GM12874 (cell line): ENCODE results near the gene SDCCAG8.

Experiments
- CTCF ChIP-seq: IDR thresholded peaks from 2 replicates; pipeline ENCODE4 v1.5.1; 2011; ENCODE audit warnings: low read depth, mild to moderate bottlenecking, control low read depth, low read length, moderate library complexity; ENCODE audit not compliant: insufficient read depth

The SDCCAG8 gene

GRCh38 chr1:243311809-243312208, 56.0 kb downstream of the SDCCAG8 start:
- TF ChIP-seq CTCF: no peak

GRCh38 chr1:243312952-243313634, 57.3 kb downstream of the SDCCAG8 start:
- TF ChIP-seq CTCF: no peak

GRCh38 chr1:243313635-243314536, 58.0 kb downstream of the SDCCAG8 start:
- TF ChIP-seq CTCF: no peak

GRCh38 chr1:243315455-243315854, 59.6 kb downstream of the SDCCAG8 start:
- no peak for TF ChIP-seq CTCF

GRCh38 chr1:243315893-243316292, 60.1 kb downstream of the SDCCAG8 start:
- no peak for TF ChIP-seq CTCF

- TF ChIP-seq CTCF: no peak
Observed at GRCh38 chr1:243316366-243316989, 60.6 kb downstream of the SDCCAG8 start.

- no peak for TF ChIP-seq CTCF
Observed at GRCh38 chr1:243320224-243320623, 64.4 kb downstream of the SDCCAG8 start.
